Small intestine (tissue), 7 donors: ENCODE results near the gene DAND5. TPM values are rescaled to one million over a fixed set of nuclear protein-coding genes. Genes with fewer than 3 reads are reported as not detected.
A peak's percentile ranks its signal among the peaks of the same experiment; 100 is the strongest.

Experiments used
- DNase-seq, 2 donors: peaks; one replicate each; pipeline versions ENCODE4 v3.0.0 to v3.0.0-alpha.2; 2013
- FAIRE-seq: peaks from 2 replicates; lab custom pipeline; 2012; peaks lifted over from hg19 to GRCh38; lab: Jason Lieb, UNC
- H3K27ac ChIP-seq, 3 donors: one replicate each; pipeline ENCODE4 v1.5.1; 2013; ENCODE audit warnings: low read length in 2 of 3, mild to moderate bottlenecking in 2 of 3, control low read depth in 1 of 3, inconsistent platforms in 1 of 3, low read depth in 1 of 3, moderate library complexity in 1 of 3
- H3K27me3 ChIP-seq, 3 donors: one replicate each; pipeline ENCODE4 v1.6.1; 2013; ENCODE audit warnings: low read length in 3 of 3, inconsistent platforms in 1 of 3; ENCODE audit not compliant: control insufficient read depth in 3 of 3, insufficient read depth in 3 of 3
- H3K36me3 ChIP-seq, 3 donors: one replicate each; pipeline ENCODE4 v1.6.1; 2013; ENCODE audit warnings: low read length in 3 of 3, inconsistent platforms in 1 of 3, low read depth in 1 of 3, mild to moderate bottlenecking in 1 of 3, moderate library complexity in 1 of 3; ENCODE audit not compliant: control insufficient read depth in 3 of 3, insufficient read depth in 2 of 3
- H3K4me1 ChIP-seq, 3 donors: one replicate each; pipeline ENCODE4 v1.6.1; 2013; ENCODE audit warnings: low read length in 2 of 3, inconsistent platforms in 1 of 3, low read depth in 1 of 3, mild to moderate bottlenecking in 1 of 3, moderate library complexity in 1 of 3; ENCODE audit not compliant: control insufficient read depth in 3 of 3, insufficient read depth in 2 of 3
- H3K4me3 ChIP-seq, 3 donors: one replicate each; pipeline ENCODE4 v1.5.1; 2013; ENCODE audit warnings: low read length in 3 of 3, control low read depth in 1 of 3, inconsistent platforms in 1 of 3, low read depth in 1 of 3, mild to moderate bottlenecking in 1 of 3, moderate library complexity in 1 of 3
- H3K9me3 ChIP-seq, 2 donors: one replicate each; pipeline ENCODE4 v1.6.1; 2013; ENCODE audit warnings: low read depth in 1 of 2, low read length in 1 of 2; ENCODE audit not compliant: control insufficient read depth in 2 of 2, insufficient read depth in 1 of 2
- WGBS, 3 donors: extraction: QIAGEN DNeasy Blood & Tissue Kit; methylation state at CpG; one replicate each; pipeline ENCODE4 v1.1.7; 2013; 5-methylcytosine and 5-hydroxymethylcytosine counted together
- polyA plus RNA-seq, 4 donors: library from polyadenylated mRNA; stranded (reverse) in 3 of 4; unstranded in 1 of 4; fragments of 200-250 nt in 3 of 4; fragments of 120-200 nt in 1 of 4; gene quantifications; one replicate each; pipeline versions ENCODE4 v1.2.1 to v1.2.3, GENCODE V29; 2013
- donor health status: healthy with polysubstance abuse.
- donor health status: control.
- donor health status: control.
- donor health status: Bipolar disorder and iron deficiency.
- donor health status: healthy.

The DAND5 gene
- polyA plus RNA-seq, 4 donors = 0.12 to 0.16 TPM; not detected in 2

DNA sequence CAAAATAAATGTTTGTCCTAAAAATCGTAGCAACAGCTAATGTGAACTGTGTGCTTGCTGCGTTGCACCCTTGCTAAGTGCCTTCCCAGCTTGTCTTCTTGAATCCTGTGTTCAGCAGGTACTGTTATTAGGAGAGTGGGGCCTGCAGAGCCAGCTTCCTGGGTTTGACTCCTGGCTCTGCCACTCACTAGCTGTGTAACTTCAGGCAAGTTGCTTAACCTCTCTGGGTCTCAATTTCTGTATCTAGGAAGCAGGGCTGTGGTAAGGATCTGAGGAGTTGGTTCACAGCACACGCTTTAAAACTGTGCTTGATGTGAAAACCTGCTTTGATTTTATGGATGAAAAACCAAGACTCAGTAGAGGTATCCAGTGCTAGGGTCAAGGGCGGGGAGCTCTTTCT, 35.9 kb downstream of the DAND5 start:
- DNase-seq (no peak), FAIRE-seq (no peak)
- WGBS, 3 donors = 85 to 87% (median 86%) methylated on average over 4 of the region's 4 CpGs
- Histone ChIP-seq H3K4me1 (peaks cover 0 to 3% (median 0%) of the 10 kb centered on the region in 3 donors), H3K4me3 (no peak overlapping the region), H3K9me3 (no peaks in the 10 kb centered on the region), H3K36me3 (peaks cover 0 to 3% (median 0%) of the 10 kb centered on the region in 3 donors), H3K27me3 (peaks cover 0 to 84% (median 10%) of the 10 kb centered on the region in 3 donors), H3K27ac (peak overlapping the region in 1 of 3 donors; percentile 11)

GRCh38 chr19:13005861-13006370, 36.5 kb downstream of the DAND5 start:
- no peak overlapping the region for H3K27ac ChIP-seq
- FAIRE-seq (no peak), DNase-seq (no peak)
- peaks cover 0 to 3% (median 0%) of the 10 kb centered on the region in 3 donors for H3K36me3 ChIP-seq
- peaks cover 0 to 86% (median 16%) of the 10 kb centered on the region in 3 donors for H3K27me3 ChIP-seq
- no peak overlapping the region for H3K4me3 ChIP-seq
- WGBS, 3 donors = 40 to 62% (median 62%) methylated on average over 12 of the region's 12 CpGs
- H3K9me3 ChIP-seq = no peaks in the 10 kb centered on the region
- H3K4me1 ChIP-seq = peaks cover 0 to 3% (median 0%) of the 10 kb centered on the region in 3 donors

DNA sequence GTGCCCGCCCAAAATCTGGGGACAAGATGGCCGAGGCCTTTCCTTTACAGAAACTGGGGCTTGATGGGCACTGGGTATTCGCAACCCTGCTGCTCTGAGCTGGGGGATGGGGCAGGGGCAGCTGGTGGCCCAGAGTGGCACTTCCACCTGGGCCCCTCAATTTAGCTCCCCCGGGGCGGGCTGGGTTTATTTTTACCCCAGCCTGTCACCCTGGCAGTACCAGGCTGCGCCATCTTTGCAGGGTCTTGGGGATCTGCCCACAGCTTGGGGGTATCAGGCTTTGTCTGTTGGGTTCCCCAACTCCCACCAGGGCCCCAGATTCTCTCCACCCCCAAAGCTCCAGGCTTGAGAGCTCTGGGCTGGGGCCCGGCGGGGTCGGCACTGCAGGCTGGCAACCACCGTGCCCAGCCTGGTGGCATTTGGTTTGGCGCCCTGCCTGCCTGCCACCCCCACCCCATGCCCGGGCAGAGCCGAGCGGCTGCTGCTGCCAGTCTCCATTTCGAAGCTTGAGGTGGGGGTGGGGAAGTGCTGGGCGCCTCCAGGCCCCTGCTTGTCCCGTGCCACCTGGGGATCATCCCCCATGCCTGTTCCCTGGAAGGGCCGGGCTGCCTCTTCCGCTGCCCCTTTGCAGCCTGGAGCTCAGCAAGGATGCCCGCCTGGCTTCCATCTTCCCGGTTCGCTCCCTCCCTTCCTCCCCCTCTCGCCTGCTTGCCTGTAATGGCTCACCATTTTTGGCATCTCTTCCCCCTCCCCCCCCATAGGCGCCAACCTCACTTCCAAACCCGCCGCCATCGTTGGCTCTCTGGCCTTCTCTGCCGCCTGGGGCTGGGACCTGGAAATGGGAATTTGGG, 37.3 kb downstream of the DAND5 start:
- peaks cover 0 to 3% (median 0%) of the 10 kb centered on the region in 3 donors for H3K36me3 ChIP-seq
- peaks cover 0 to 3% of the 10 kb centered on the region in 2 donors for H3K9me3 ChIP-seq
- H3K27me3 ChIP-seq = peaks cover 0 to 86% (median 20%) of the 10 kb centered on the region in 3 donors
- H3K4me3 ChIP-seq = no peak overlapping the region
- 78 to 87% (median 86%) methylated on average over 25 to 28 of the region's 28 CpGs for WGBS, 3 donors
- H3K27ac ChIP-seq = no peak overlapping the region
- no peak for DNase-seq
- H3K4me1 ChIP-seq = peaks cover 0 to 5% (median 0%) of the 10 kb centered on the region in 3 donors
- no peak for FAIRE-seq

GRCh38 chr19:13007292-13008045, 38.1 kb downstream of the DAND5 start:
- no peak for FAIRE-seq
- WGBS, 3 donors = 28 to 45% (median 38%) methylated on average over 17 of the region's 17 CpGs

GRCh38 chr19:13008926-13009787, 39.8 kb downstream of the DAND5 start:
- Histone ChIP-seq H3K4me3 (no peak overlapping the region), H3K9me3 (peaks cover 0 to 4% of the 10 kb centered on the region in 2 donors), H3K27me3 (peaks cover 0 to 97% (median 26%) of the 10 kb centered on the region in 3 donors), H3K4me1 (peaks cover 0 to 18% (median 13%) of the 10 kb centered on the region in 3 donors), H3K36me3 (peaks cover 0 to 3% (median 0%) of the 10 kb centered on the region in 3 donors), H3K27ac (peak overlapping the region in 1 of 3 donors; percentile 4)
- DNase-seq (no peak), FAIRE-seq (no peak)
- 84 to 90% (median 85%) methylated on average over 28 of the region's 28 CpGs for WGBS, 3 donors

More at GRCh38 chr19:13007292-13008045, 38.1 kb downstream of the DAND5 start:
- H3K36me3 ChIP-seq = peaks cover 0 to 3% (median 0%) of the 10 kb centered on the region in 3 donors
- H3K4me1 ChIP-seq = peaks cover 0 to 13% (median 0%) of the 10 kb centered on the region in 3 donors
- H3K27ac ChIP-seq = peak overlapping the region in 1 of 3 donors; percentile 52
- DNase-seq = no peak
- H3K9me3 ChIP-seq = peaks cover 0 to 4% of the 10 kb centered on the region in 2 donors
- H3K27me3 ChIP-seq = peaks cover 0 to 90% (median 23%) of the 10 kb centered on the region in 3 donors
- H3K4me3 ChIP-seq = no peak overlapping the region

- Histone ChIP-seq H3K36me3 (peaks cover 0 to 3% (median 0%) of the 10 kb centered on the region in 3 donors), H3K27ac (peak overlapping the region in 1 of 3 donors; percentile 4), H3K4me1 (peaks cover 0 to 24% (median 15%) of the 10 kb centered on the region in 3 donors), H3K27me3 (peaks cover 0 to 98% (median 26%) of the 10 kb centered on the region in 3 donors), H3K9me3 (peaks cover 0 to 4% of the 10 kb centered on the region in 2 donors), H3K4me3 (no peak overlapping the region)
- DNase-seq = no peak
- no peak for FAIRE-seq
- WGBS, 3 donors = 38 to 81% (median 68%) methylated on average over 57 to 62 of the region's 62 CpGs
Measured at GRCh38 chr19:13010038-13010991, 40.9 kb downstream of the DAND5 start.
